SU-DHL-6 (cell line): ENCODE measurements around the gene AP2M1.

ENCODE experiments used
- EZH2phosphoT487 ChIP-seq: fragments of 200-600 bp; sonication (generic), shearing (Covaris generic); conservative IDR thresholded peaks from 2 replicates; pipeline ENCODE4 v1.6.1; 2018; ENCODE audit warnings: mild to moderate bottlenecking, antibody characterized with exemption, low read length, moderate library complexity, mixed read lengths
- TF ChIP-seq, protein P1 (sequence below): fragments of 200-600 bp; sonication (generic); IDR thresholded peaks from one replicate; pipeline ENCODE4 v1.5.1; 2017; ENCODE audit warnings: antibody characterized with exemption, mild to moderate bottlenecking, low read length, moderate library complexity; ENCODE audit not compliant: insufficient read depth, poor library complexity, severe bottlenecking

- TF ChIP-seq, protein P1, sequence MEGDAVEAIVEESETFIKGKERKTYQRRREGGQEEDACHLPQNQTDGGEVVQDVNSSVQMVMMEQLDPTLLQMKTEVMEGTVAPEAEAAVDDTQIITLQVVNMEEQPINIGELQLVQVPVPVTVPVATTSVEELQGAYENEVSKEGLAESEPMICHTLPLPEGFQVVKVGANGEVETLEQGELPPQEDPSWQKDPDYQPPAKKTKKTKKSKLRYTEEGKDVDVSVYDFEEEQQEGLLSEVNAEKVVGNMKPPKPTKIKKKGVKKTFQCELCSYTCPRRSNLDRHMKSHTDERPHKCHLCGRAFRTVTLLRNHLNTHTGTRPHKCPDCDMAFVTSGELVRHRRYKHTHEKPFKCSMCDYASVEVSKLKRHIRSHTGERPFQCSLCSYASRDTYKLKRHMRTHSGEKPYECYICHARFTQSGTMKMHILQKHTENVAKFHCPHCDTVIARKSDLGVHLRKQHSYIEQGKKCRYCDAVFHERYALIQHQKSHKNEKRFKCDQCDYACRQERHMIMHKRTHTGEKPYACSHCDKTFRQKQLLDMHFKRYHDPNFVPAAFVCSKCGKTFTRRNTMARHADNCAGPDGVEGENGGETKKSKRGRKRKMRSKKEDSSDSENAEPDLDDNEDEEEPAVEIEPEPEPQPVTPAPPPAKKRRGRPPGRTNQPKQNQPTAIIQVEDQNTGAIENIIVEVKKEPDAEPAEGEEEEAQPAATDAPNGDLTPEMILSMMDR = no peak
- no peak for TF ChIP-seq EZH2phosphoT487
These were observed 21.9 kb downstream of the AP2M1 start for GRCh38 chr3:184196536-184196935.
